NCI-H524 treated with DMSO at 0.1 percent for 48 hours (cell line): ENCODE results near the gene HDAC4.

ENCODE experiments used
- DNase-seq: peaks from one replicate; lab custom pipeline; 2025; lab: John Stamatoyannopoulos, UW

The HDAC4 gene

GRCh38 chr2:239327536-239328350, 73.1 kb downstream of the HDAC4 start:
- DNase-seq = no peak

GRCh38 chr2:239326831-239327535, 73.8 kb downstream of the HDAC4 start:
- DNase-seq = no peak

- DNase-seq = no peak
These were observed 76.4 kb downstream of the HDAC4 start for GRCh38 chr2:239324456-239324855.

GRCh38 chr2:239323447-239323846, 77.4 kb downstream of the HDAC4 start:
- no peak for DNase-seq

- no peak for DNase-seq
These were observed 78.3 kb downstream of the HDAC4 start for GRCh38 chr2:239322416-239323086.

- DNase-seq = no peak
These were observed 79.0 kb downstream of the HDAC4 start for GRCh38 chr2:239321596-239322415.

- DNase-seq = no peak
These were observed 81.8 kb downstream of the HDAC4 start for GRCh38 chr2:239318790-239319661.

GRCh38 chr2:239318151-239318611, 82.6 kb downstream of the HDAC4 start:
- no peak for DNase-seq

- no peak for DNase-seq
These were observed 84.0 kb downstream of the HDAC4 start for GRCh38 chr2:239316562-239317465.

- no peak for DNase-seq
These were observed 85.5 kb downstream of the HDAC4 start for GRCh38 chr2:239315308-239315707.

GRCh38 chr2:239313776-239314175, 87.0 kb downstream of the HDAC4 start:
- DNase-seq = no peak

GRCh38 chr2:239312741-239313667, 87.8 kb downstream of the HDAC4 start:
- DNase-seq = no peak

- no peak for DNase-seq
These were observed 88.7 kb downstream of the HDAC4 start for GRCh38 chr2:239312081-239312511.

GRCh38 chr2:239311132-239312040, 89.4 kb downstream of the HDAC4 start:
- DNase-seq = no peak

- no peak for DNase-seq
These were observed 90.3 kb downstream of the HDAC4 start for GRCh38 chr2:239310401-239311061.

- no peak for DNase-seq
These were observed 91.2 kb downstream of the HDAC4 start for GRCh38 chr2:239309398-239310245.
